ENCODE results near the gene MARK4. TPM values are rescaled to one million over a fixed set of nuclear protein-coding genes. Genes with fewer than 3 reads are reported as not detected.

MARK4 gene
- total and polyA plus RNA-seq, 8 donors, result 8.8 to 120 (median 18.4) TPM

DNA sequence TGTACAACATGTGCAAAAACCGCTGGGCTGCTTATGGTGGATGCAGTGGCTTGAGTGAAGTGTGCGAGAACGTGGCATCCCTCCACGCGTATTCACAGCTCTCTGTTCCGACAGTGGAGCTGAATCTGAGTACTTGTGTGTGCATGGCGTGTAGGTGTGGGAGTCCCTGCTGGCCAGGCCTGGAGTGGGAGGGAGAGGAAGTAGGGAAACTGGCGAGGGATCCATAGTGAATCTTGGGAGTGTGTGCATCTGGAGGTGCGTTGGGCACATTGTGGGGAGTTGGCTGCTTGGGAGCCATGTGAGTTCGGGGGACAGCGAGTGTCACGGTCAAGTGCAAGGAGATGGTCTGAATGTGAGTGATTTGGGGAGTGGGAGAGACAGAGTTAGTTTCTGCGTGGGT, 91.8 kb downstream of the MARK4 start:
- intact Hi-C loops (cut with DNase I; ENCODE audit: low total_unique reads), result no loop called here
- peak in 1 of 2 donors; percentile 3 for DNase-seq
- Histone ChIP-seq H3K36me3 (no peaks in the 10 kb centered on the region), H3K27me3 (peaks cover 0 to 87% (median 42%) of the 10 kb centered on the region in 3 donors), H3K4me1 (peaks cover 10 to 22% (median 17%) of the 10 kb centered on the region in 4 donors), H3K4me3 (no peak overlapping the region), H3K27ac (no peak overlapping the region), H3K9me3 (no peaks in the 10 kb centered on the region)
- no peak for TF ChIP-seq POLR2AphosphoS5 (IDR thresholded peaks at IDR 0.05)
- TF ChIP-seq, protein P1, sequence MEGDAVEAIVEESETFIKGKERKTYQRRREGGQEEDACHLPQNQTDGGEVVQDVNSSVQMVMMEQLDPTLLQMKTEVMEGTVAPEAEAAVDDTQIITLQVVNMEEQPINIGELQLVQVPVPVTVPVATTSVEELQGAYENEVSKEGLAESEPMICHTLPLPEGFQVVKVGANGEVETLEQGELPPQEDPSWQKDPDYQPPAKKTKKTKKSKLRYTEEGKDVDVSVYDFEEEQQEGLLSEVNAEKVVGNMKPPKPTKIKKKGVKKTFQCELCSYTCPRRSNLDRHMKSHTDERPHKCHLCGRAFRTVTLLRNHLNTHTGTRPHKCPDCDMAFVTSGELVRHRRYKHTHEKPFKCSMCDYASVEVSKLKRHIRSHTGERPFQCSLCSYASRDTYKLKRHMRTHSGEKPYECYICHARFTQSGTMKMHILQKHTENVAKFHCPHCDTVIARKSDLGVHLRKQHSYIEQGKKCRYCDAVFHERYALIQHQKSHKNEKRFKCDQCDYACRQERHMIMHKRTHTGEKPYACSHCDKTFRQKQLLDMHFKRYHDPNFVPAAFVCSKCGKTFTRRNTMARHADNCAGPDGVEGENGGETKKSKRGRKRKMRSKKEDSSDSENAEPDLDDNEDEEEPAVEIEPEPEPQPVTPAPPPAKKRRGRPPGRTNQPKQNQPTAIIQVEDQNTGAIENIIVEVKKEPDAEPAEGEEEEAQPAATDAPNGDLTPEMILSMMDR (IDR thresholded peaks at IDR 0.05), result no peak
- no peak for TF ChIP-seq POLR2A (IDR thresholded peaks at IDR 0.05)
- TF ChIP-seq EP300 (IDR thresholded peaks at IDR 0.05), result no peak
- WGBS, 5 donors, result 74 to 82% (median 81%) methylated on average over 13 of the region's 13 CpGs

DNA sequence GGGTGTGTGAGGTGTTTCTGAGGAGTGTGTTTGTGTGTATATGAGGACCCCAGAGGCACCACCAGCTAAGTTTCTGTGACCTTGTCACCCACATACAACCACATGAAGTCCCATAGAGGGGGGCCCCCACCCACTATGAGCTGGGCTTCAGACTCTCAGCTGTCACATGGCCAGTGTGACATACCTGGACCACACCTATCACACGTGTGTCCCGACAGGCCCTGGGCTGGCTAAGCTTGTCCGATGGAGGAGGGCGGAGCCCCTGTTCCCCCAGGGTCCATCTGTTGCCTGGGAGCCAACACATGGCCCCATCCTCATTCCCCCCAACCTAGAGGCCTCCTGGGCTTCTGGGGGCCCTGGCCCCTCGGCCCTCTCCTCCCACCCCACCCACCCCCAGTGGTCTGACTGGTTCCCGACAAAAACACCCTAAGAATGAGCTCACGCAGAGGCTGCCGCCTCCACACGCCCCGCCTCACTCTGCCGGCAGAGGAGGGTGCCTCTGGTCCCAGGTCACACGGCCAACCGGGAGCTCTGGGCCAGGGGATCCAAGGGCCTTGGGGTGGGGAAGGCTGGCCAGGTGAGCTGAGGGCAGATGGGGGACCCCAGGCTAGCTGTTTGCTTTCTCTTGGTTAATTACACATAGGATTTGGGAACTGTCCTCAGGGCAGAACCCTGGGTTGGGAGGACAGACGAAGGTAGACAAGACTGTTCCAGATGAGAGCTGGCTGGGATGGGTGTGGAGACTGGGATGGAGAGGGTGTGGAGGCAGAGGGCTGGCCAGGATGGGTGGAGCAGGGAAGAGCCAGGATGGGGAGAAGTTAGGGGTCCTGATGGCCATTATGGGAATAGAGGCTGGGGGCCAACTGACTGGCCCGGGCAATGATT, 93.8 kb downstream of the MARK4 start:
- intact Hi-C loops (cut with DNase I; ENCODE audit: low total_unique reads), result no loop called here
- peak in 1 of 2 donors; percentile 59 for DNase-seq
- 28 to 54% (median 38%) methylated on average over 7 to 15 of the region's 15 CpGs for WGBS, 5 donors
- Histone ChIP-seq H3K9me3 (no peaks in the 10 kb centered on the region), H3K27ac (no peak overlapping the region), H3K36me3 (no peaks in the 10 kb centered on the region), H3K4me1 (peaks cover 10 to 18% (median 13%) of the 10 kb centered on the region in 4 donors), H3K27me3 (peaks cover 0 to 76% (median 42%) of the 10 kb centered on the region in 3 donors), H3K4me3 (no peak overlapping the region)
- TF ChIP-seq POLR2A (IDR thresholded peaks at IDR 0.05) (no peak), POLR2AphosphoS5 (IDR thresholded peaks at IDR 0.05) (no peak), EP300 (IDR thresholded peaks at IDR 0.05) (no peak)
- TF ChIP-seq, protein P1 (IDR thresholded peaks at IDR 0.05), result no peak

DNA sequence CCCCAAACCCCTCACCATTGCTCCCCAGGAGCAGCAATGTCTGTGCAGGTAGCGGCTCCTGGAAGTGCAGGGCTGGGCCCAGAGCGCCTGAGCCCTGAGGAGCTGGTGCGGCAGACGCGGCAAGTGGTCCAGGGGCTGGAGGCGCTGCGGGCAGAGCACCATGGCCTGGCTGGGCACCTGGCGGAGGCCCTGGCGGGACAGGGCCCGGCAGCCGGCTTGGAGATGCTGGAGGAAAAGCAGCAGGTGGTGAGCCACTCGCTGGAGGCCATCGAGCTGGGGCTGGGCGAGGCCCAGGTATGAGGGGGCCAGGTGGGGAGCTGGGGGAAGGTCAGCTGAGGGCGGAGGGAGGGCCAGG, 94.4 kb downstream of the MARK4 start:
- peaks cover 6 to 14% (median 10%) of the 10 kb centered on the region in 4 donors for H3K4me1 ChIP-seq

DNA sequence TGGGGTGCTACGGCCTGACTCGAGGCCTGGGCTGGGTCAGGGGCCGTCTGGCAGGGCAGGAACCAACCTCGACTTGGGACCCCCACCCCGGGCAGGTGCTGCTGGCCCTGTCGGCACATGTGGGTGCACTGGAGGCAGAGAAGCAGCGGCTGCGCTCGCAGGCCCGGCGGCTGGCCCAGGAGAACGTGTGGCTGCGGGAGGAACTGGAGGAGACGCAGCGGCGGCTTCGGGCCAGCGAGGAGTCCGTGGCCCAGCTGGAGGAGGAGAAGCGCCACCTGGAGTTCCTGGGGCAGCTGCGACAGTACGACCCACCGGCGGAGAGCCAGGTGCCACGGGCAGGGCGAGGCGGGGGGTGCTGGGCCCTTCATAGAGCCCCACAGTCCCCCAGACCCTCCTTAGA, 95.4 kb downstream of the MARK4 start:
- Histone ChIP-seq H3K9me3 (no peaks in the 10 kb centered on the region), H3K36me3 (peaks cover 0 to 15% (median 14%) of the 10 kb centered on the region in 4 donors), H3K27ac (no peak overlapping the region), H3K4me1 (peaks cover 0 to 6% (median 2%) of the 10 kb centered on the region in 4 donors), H3K27me3 (peaks cover 0 to 60% (median 29%) of the 10 kb centered on the region in 3 donors), H3K4me3 (no peak overlapping the region)
- 21 to 41% (median 30%) methylated on average over 9 to 27 of the region's 27 CpGs for WGBS, 5 donors
- intact Hi-C loops (cut with DNase I; ENCODE audit: low total_unique reads), result no loop called here
- DNase-seq, result peak; percentile 43 to 48
- TF ChIP-seq EP300 (IDR thresholded peaks at IDR 0.05) (no peak), POLR2AphosphoS5 (IDR thresholded peaks at IDR 0.05) (no peak), POLR2A (IDR thresholded peaks at IDR 0.05) (no peak)
- TF ChIP-seq, protein P1 (IDR thresholded peaks at IDR 0.05), result no peak

More for the DNA sequence above, 94.4 kb downstream of the MARK4 start:
- Histone ChIP-seq H3K27ac (no peak overlapping the region), H3K27me3 (peaks cover 0 to 70% (median 36%) of the 10 kb centered on the region in 3 donors), H3K36me3 (peaks cover 0 to 6% (median 5%) of the 10 kb centered on the region in 4 donors), H3K9me3 (no peaks in the 10 kb centered on the region), H3K4me3 (no peak overlapping the region)
- DNase-seq, result peak in 1 of 2 donors; percentile 10
- 73 to 80% (median 78%) methylated on average over 10 to 15 of the region's 15 CpGs for WGBS, 5 donors
- intact Hi-C loops (cut with DNase I; ENCODE audit: low total_unique reads), result no loop called here
- no peak for TF ChIP-seq POLR2A (IDR thresholded peaks at IDR 0.05)
- no peak for TF ChIP-seq EP300 (IDR thresholded peaks at IDR 0.05)
- TF ChIP-seq, protein P1 (IDR thresholded peaks at IDR 0.05), result no peak
- no peak for TF ChIP-seq POLR2AphosphoS5 (IDR thresholded peaks at IDR 0.05)
